ENCODE data around the gene SMARCA4. TPM values are rescaled to one million over a fixed set of nuclear protein-coding genes. Genes with fewer than 3 reads are reported as not detected.
A peak's percentile ranks its signal among the peaks of the same experiment; 100 is the strongest.

The SMARCA4 gene
- total and polyA plus RNA-seq, 4 experiments from 2014 or later, result 2.1 to 118 (median 68.1) TPM

DNA sequence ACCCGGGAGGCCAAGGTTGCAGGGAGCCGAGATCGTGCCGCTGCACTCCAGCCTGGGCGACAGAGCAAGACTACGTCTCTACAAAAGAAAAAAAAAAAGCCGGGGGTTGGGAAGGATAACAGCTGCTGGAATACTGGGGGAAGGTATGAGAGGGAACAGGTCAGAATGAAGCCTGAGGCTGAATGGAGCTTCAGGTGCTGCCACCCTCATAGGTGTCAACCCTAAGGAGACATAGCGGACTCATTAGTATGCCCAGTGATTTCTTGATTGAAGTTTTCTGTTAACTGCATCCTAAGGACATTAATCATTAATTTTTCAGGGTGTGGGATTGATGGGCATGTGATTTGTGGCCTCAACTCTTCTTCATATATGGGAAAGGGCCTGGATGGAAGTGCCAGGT, 6.0 kb downstream of the SMARCA4 start:
- Histone ChIP-seq H3K27ac (ENCODE audit: low read depth, low read length) (no peak overlapping the region), H3K27me3 (ENCODE audit: insufficient read depth, low read length) (no peaks in the 10 kb centered on the region)
- intact Hi-C loops (cut with micrococcal nuclease), result no loop called here

DNA sequence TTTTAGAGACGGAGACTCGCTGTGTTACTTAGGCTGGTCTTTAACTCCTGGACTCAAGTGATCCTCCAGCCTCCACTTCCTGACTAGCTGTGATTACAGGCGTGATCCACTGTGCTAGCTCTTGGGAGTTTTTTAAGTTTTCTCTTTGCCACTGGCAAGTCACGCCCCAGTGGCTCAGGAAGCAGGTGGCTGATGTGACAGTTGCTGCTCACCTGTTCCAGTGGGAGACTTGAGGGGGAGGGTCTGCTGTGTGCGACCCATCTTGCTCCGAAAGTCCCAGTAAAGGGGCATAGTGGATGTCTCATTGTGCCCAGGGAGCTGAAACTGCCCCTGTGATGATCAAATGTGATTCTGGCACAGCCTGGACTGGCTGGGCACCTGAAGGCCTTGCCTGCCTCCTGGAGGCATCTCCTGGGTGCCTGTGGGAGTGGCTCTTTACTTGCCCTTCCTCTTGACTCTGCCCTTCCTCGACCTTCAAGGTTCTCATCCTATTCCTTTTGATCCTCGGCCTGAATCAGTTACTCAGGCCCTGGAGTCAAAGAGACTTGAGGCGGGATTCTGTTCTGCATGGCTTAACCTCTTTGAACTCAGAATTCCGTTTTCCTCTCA, 7.8 kb downstream of the SMARCA4 start:
- no peak for DNase-seq
- POLR2A ChIA-PET (ENCODE audit: partially characterized antibody), result no interaction called here
- intact Hi-C loops (cut with micrococcal nuclease), result no loop called here
- H3K4me3 Mint-ChIP-seq, result no peak overlapping the region
- H3K36me3 Mint-ChIP-seq, result peaks cover 2 to 3% of the 10 kb centered on the region in 2 donors
- no peaks in the 10 kb centered on the region for H3K9me3 Mint-ChIP-seq
- no peaks in the 10 kb centered on the region for H3K27me3 ChIP-seq (ENCODE audit: insufficient read depth, low read length)
- no peak overlapping the region for H3K4me3 ChIP-seq (ENCODE audit: low read length in 2 of 2)
- CTCF ChIA-PET (ENCODE audit: partially characterized antibody), result interaction anchor here (1.1 kb wide), 1 partner anchor 27 kb away, joined by 5 read pairs; no protein-coding TSS in a partner anchor
- H3K4me1 Mint-ChIP-seq, result peaks cover 30 to 65% (median 46%) of the 10 kb centered on the region in 4 donors
- peak overlapping the region in 1 of 7 donors; percentile 46 for H3K27ac Mint-ChIP-seq
- no peaks in the 10 kb centered on the region for H3K36me3 ChIP-seq (ENCODE audit: insufficient read depth, low read length)
- H3K9me3 ChIP-seq (ENCODE audit: control insufficient read depth in 1 of 2, low read length in 2 of 2), result no peaks in the 10 kb centered on the region
- H3K27me3 Mint-ChIP-seq, result no peaks in the 10 kb centered on the region
- peaks cover 14% of the 10 kb centered on the region for H3K4me1 ChIP-seq (ENCODE audit: insufficient read depth, low read length)
- no peak overlapping the region for H3K27ac ChIP-seq (ENCODE audit: low read depth, low read length)

More for the DNA sequence above, 6.0 kb downstream of the SMARCA4 start:
- H3K27me3 Mint-ChIP-seq, result no peaks in the 10 kb centered on the region
- no peak for DNase-seq
- peaks cover 3 to 8% of the 10 kb centered on the region in 2 donors for H3K36me3 Mint-ChIP-seq
- Histone ChIP-seq H3K4me1 (ENCODE audit: insufficient read depth, low read length) (peaks cover 32% of the 10 kb centered on the region), H3K9me3 (ENCODE audit: control insufficient read depth in 1 of 2, low read length in 2 of 2) (no peaks in the 10 kb centered on the region), H3K36me3 (ENCODE audit: insufficient read depth, low read length) (no peaks in the 10 kb centered on the region), H3K4me3 (ENCODE audit: low read length in 2 of 2) (no peak overlapping the region)
- POLR2A ChIA-PET (ENCODE audit: partially characterized antibody), result no interaction called here
- no peaks in the 10 kb centered on the region for H3K9me3 Mint-ChIP-seq
- peak overlapping the region in 1 of 7 donors; percentile 68 for H3K27ac Mint-ChIP-seq
- H3K4me1 Mint-ChIP-seq, result peaks cover 36 to 75% (median 56%) of the 10 kb centered on the region in 4 donors
- CTCF ChIA-PET (ENCODE audit: partially characterized antibody), result interaction anchor here (0.6 kb wide), 1 partner anchor 91 kb away, joined by 3 read pairs; no protein-coding TSS in a partner anchor
- H3K4me3 Mint-ChIP-seq, result no peak overlapping the region

GRCh38 chr19:10971107-10971726, 10.4 kb downstream of the SMARCA4 start:
- intact Hi-C loops (cut with micrococcal nuclease), result no loop called here
- CTCF ChIA-PET (ENCODE audit: partially characterized antibody), result interaction anchor here (0.7 to 5.6 kb wide), 2 partner anchors 30 to 301 kb away, joined by 4 to 20 read pairs; no protein-coding TSS in a partner anchor
- Mint-ChIP-seq H3K4me1 (peaks cover 26 to 55% (median 40%) of the 10 kb centered on the region in 4 donors), H3K36me3 (no peaks in the 10 kb centered on the region), H3K4me3 (no peak overlapping the region), H3K9me3 (no peaks in the 10 kb centered on the region), H3K27me3 (no peaks in the 10 kb centered on the region), H3K27ac (peak overlapping the region in 2 of 7 donors; percentile 22 to 53)
- no peaks in the 10 kb centered on the region for H3K27me3 ChIP-seq (ENCODE audit: insufficient read depth, low read length)
- POLR2A ChIA-PET (ENCODE audit: partially characterized antibody), result no interaction called here
- H3K4me1 ChIP-seq (ENCODE audit: insufficient read depth, low read length), result peaks cover 13% of the 10 kb centered on the region
- H3K27ac ChIP-seq (ENCODE audit: low read depth, low read length), result no peak overlapping the region
- no peak for DNase-seq
- H3K4me3 ChIP-seq (ENCODE audit: low read length in 2 of 2), result no peak overlapping the region
- no peaks in the 10 kb centered on the region for H3K36me3 ChIP-seq (ENCODE audit: insufficient read depth, low read length)
- H3K9me3 ChIP-seq (ENCODE audit: control insufficient read depth in 1 of 2, low read length in 2 of 2), result no peaks in the 10 kb centered on the region

- H3K36me3 Mint-ChIP-seq, result peaks cover 0 to 5% of the 10 kb centered on the region in 2 donors
- POLR2A ChIA-PET (ENCODE audit: partially characterized antibody), result no interaction called here
- H3K4me1 Mint-ChIP-seq, result peaks cover 27 to 46% (median 35%) of the 10 kb centered on the region in 4 donors
- H3K36me3 ChIP-seq (ENCODE audit: insufficient read depth, low read length), result no peaks in the 10 kb centered on the region
- CTCF ChIA-PET (ENCODE audit: partially characterized antibody), result interaction anchor here (1.0 to 1.5 kb wide), 2 partner anchors 34 to 111 kb away, joined by 3 to 4 read pairs; no protein-coding TSS in a partner anchor
- H3K4me1 ChIP-seq (ENCODE audit: insufficient read depth, low read length), result peaks cover 5% of the 10 kb centered on the region
- no peak for DNase-seq
- H3K4me3 Mint-ChIP-seq, result peak overlapping the region in 1 of 8 donors; percentile 53
- H3K4me3 ChIP-seq (ENCODE audit: low read length in 2 of 2), result no peak overlapping the region
- H3K27ac ChIP-seq (ENCODE audit: low read depth, low read length), result no peak overlapping the region
- H3K27me3 Mint-ChIP-seq, result no peaks in the 10 kb centered on the region
- H3K9me3 ChIP-seq (ENCODE audit: control insufficient read depth in 1 of 2, low read length in 2 of 2), result no peaks in the 10 kb centered on the region
- H3K27ac Mint-ChIP-seq, result no peak overlapping the region
- no peaks in the 10 kb centered on the region for H3K9me3 Mint-ChIP-seq
- no peaks in the 10 kb centered on the region for H3K27me3 ChIP-seq (ENCODE audit: insufficient read depth, low read length)
- intact Hi-C loops (cut with micrococcal nuclease), result no loop called here
These were observed 14.7 kb downstream of the SMARCA4 start for GRCh38 chr19:10975374-10976130.

GRCh38 chr19:10976131-10976892, 15.5 kb downstream of the SMARCA4 start:
- DNase-seq, result no peak
- Mint-ChIP-seq H3K4me1 (peaks cover 22 to 38% (median 28%) of the 10 kb centered on the region in 4 donors), H3K27ac (peak overlapping the region in 3 of 7 donors; percentile 30 to 87 (median 65)), H3K4me3 (no peak overlapping the region), H3K36me3 (peaks cover 0 to 5% of the 10 kb centered on the region in 2 donors), H3K9me3 (no peaks in the 10 kb centered on the region), H3K27me3 (no peaks in the 10 kb centered on the region)
- H3K9me3 ChIP-seq (ENCODE audit: control insufficient read depth in 1 of 2, low read length in 2 of 2), result no peaks in the 10 kb centered on the region
- H3K27me3 ChIP-seq (ENCODE audit: insufficient read depth, low read length), result no peaks in the 10 kb centered on the region
- intact Hi-C loops (cut with micrococcal nuclease), result no loop called here
- no peaks in the 10 kb centered on the region for H3K36me3 ChIP-seq (ENCODE audit: insufficient read depth, low read length)
- H3K27ac ChIP-seq (ENCODE audit: low read depth, low read length), result no peak overlapping the region
- H3K4me3 ChIP-seq (ENCODE audit: low read length in 2 of 2), result no peak overlapping the region
- H3K4me1 ChIP-seq (ENCODE audit: insufficient read depth, low read length), result peaks cover 5% of the 10 kb centered on the region
- ChIA-PET POLR2A (ENCODE audit: partially characterized antibody) (no interaction called here), CTCF (ENCODE audit: partially characterized antibody) (interaction anchor here (0.7 to 3.9 kb wide), 4 partner anchors 34 to 112 kb away, joined by 3 to 12 read pairs (median 4); no protein-coding TSS in a partner anchor)

GRCh38 chr19:10977742-10978092, 16.9 kb downstream of the SMARCA4 start:
- H3K4me1 ChIP-seq (ENCODE audit: insufficient read depth, low read length), result peaks cover 5% of the 10 kb centered on the region
- intact Hi-C loops (cut with micrococcal nuclease), result no loop called here
- Mint-ChIP-seq H3K36me3 (peaks cover 0 to 6% of the 10 kb centered on the region in 2 donors), H3K4me1 (peaks cover 19 to 37% (median 28%) of the 10 kb centered on the region in 4 donors), H3K4me3 (no peak overlapping the region), H3K27me3 (no peaks in the 10 kb centered on the region), H3K27ac (peak overlapping the region in 4 of 7 donors; percentile 44 to 80 (median 53)), H3K9me3 (no peaks in the 10 kb centered on the region)
- no peak overlapping the region for H3K27ac ChIP-seq (ENCODE audit: low read depth, low read length)
- H3K9me3 ChIP-seq (ENCODE audit: control insufficient read depth in 1 of 2, low read length in 2 of 2), result no peaks in the 10 kb centered on the region
- no peaks in the 10 kb centered on the region for H3K27me3 ChIP-seq (ENCODE audit: insufficient read depth, low read length)
- CTCF ChIA-PET (ENCODE audit: partially characterized antibody), result interaction anchor here (1.2 to 3.9 kb wide), 2 partner anchors 36 to 41 kb away, joined by 4 to 12 read pairs; no protein-coding TSS in a partner anchor
- no peaks in the 10 kb centered on the region for H3K36me3 ChIP-seq (ENCODE audit: insufficient read depth, low read length)
- H3K4me3 ChIP-seq (ENCODE audit: low read length in 2 of 2), result no peak overlapping the region
- POLR2A ChIA-PET (ENCODE audit: partially characterized antibody), result no interaction called here
- DNase-seq, result no peak

Data from CD4-positive, alpha-beta memory T cell (primary cell).